HG02798 (cell line): ENCODE data around the gene FSCN2.

Source experiments
- ATAC-seq: cut with Tn5 transposase; IDR thresholded peaks from one replicate; pipeline ENCODE4 v1.9.1; 2021; ENCODE audit warnings: mild to moderate bottlenecking; ENCODE audit not compliant: unreplicated experiment, poor library complexity

FSCN2 gene, protein sequence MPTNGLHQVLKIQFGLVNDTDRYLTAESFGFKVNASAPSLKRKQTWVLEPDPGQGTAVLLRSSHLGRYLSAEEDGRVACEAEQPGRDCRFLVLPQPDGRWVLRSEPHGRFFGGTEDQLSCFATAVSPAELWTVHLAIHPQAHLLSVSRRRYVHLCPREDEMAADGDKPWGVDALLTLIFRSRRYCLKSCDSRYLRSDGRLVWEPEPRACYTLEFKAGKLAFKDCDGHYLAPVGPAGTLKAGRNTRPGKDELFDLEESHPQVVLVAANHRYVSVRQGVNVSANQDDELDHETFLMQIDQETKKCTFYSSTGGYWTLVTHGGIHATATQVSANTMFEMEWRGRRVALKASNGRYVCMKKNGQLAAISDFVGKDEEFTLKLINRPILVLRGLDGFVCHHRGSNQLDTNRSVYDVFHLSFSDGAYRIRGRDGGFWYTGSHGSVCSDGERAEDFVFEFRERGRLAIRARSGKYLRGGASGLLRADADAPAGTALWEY

DNA sequence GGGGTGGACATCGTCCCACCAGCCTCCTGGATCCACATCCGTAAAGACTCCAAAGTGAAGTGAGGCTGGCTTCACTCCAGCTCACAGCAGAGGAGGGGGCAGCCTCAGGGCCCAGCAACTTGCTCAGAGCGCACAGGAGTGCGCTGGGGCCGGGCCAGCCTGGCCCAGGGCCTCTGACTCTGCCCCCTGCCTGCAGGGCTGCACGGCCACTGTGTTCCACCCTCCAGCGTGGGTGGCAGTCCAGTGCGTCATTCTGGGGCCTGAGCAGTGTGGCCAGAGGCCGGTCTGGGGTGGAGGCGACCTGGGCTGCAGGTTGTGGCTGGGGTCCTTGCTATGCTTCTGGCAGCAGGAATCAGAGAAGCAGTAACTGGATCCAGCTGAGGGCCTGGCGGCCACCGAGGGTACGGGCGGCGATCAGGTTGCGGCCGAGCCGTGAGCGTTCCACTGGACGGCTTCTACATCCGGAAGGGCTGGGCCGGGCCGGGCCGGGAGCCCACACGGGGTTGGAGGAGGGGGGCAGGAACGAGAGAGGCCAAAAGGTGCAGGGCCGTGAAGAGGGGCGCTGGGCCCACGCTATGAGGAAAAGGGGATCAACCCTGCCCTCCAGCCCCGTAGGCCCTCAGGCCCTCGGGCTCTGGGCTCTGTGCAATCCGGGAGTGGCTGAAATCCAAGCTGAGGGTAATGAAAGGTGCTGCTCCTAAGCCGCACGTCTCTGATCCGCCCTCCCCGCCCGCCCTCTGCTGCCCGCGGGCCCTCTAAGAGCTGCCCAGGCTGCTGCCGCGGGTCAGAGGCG is at the start of gene FSCN2:
Gene FSCN2 (plus strand): TSS at position 787 of the 793 bp plus-strand sequence. CDS start 155 bp downstream, outside the sequence.
- no peak for ATAC-seq

DNA sequence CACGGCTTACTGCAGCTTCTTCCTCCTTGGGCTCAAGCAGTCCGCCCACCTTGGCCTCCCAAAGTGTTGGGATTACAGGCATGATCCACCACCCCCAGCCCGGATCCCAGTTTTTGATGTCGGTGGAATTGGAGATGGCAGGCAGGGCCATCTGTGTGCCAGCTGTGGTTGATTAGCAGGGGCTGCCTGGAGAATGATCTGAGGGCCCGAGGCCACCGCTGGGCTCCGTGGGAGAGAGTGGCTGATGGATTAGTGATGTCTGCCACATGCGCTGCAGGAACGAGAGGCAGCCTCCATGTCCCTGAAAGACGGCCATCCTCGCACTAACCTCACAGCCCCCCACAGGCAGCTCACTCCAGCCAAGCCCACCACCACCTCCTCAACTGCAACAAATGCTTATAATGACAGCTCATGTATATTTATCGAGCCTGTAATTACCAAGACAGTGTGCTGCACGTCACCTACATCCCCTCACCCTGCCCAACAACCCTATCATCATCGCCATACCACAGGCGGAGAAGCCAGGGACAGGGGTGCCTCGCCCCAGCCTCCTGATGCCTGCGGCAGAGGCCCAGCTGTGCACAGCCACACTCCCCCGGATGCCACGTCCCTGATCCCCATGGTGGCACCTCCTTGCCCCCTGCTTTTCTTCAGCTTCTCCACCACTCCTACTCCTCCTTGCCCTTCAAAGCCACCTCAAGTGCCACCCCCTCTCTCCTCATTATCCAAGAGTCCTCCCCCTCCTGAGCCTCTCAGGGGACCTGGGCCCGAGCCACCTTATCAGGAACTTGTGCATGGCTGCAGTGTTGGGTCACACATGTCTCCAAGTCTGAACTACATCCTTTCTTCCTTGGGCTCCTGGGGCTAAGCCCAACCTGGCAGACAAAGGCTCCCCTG is 48.8 kb upstream of the FSCN2 start:
- no peak for ATAC-seq

DNA sequence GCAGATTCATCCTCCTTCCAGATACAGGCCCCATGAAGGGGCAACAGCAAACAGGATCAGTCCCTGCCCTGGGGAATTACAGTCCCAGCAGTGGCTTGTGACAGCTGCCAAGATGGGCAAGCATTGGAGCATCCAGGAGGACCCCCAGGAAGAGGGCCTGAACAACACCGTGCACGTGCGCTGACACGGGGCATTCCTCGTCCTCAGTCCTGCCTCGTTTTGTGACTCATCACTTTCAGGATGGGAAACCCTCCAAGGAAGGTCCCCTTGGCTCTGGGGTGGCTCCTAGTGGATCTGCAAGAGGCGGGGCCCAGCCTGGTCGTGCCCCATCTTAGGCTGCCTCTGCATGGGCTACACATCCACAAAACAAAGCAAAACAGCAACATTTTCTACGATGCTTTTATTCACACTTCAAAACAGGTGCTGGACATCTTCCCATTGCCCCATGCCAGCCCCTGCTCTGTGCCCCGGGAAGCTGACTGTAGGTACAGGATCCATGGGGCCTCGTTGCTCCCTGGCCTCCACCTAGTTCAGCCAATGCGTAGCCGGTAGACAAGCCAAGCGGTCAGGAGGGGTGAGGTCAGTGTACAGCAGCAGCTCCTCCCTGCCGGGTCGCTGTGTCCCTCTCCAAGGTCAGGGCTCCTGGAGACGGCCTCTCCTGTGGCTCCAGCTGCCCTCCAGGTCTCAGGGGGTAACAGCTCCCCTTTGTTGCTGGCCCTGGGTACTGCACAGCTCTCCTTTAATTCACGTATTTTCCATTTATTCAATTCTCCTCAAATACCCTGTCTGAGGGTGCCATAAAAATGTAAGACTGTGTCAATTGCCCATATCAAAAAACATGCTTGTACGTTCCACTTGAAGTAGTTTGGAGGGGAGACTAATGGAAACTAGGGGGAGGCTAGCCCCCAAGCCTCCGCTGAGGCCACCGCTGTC is 47.8 kb upstream of the FSCN2 start:
- no peak for ATAC-seq

DNA sequence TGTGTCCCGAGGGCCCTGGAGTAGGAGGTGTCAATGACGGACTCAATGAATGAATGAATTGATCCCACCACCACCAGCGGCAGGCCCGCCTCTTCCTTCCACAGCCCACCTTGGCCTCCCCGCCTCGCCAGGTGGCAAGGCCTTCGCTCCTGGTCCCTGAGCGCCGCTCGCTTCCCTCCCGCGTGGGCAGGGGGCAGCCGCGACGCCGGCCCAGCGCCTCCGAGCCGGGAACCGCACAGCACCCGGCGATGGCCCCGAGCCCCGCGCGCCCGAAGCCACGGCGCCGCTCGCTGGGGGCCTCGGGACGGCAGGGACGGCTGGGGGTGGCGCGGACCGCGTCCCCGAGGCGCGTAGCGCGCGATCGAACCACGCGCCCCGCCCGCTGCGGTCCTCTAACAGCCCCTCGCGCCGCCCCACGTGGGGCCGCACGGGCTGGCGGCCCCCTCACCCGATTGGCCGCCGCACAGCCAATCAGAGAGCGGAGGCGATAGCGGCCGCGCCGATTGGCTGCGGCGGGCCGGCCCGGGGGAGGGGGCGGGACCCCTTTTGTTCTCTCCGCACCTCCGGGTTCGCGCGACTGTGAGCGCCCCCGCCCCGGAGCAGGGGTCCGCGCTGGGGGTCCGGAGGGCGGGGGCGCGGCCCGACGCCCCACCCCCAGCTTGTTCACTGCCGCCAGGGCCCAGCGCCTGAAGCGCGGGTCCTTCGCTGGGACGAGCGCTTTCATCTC is 46.9 kb upstream of the FSCN2 start:
- ATAC-seq: peak; percentile 28

DNA sequence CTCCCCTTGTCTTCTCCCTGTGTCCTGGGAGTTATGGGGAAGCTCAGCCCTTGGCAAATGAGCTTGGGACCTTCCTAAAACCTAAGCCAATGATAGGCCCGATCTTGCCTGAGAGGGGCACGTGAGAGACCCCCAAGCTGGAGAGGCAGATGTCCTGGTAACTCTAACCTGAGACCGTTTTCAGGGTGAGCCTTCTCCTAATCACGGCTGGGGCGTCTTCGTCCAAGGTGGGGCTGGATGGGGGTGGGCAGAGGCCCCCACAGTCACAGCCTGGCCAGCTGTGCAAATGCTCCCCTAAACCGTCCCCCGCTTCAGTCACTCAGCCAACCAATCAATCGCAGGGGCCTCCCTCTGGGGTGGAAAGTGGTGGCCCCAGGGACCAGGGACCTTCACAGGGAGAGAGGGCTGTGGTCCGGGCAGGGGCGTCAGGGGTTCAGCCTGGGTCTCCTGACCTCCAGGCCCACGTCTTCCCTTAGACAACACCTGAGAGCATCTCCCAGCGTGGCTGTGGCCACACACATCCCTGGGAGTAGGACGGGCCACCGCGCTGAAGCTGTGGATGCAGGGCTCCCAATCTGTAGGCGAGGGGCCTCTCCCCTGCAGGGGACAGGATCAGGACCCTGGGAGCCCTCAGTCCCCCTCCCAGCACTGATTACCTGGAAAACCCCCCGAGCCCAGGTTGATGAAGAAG is 46.2 kb upstream of the FSCN2 start:
- ATAC-seq: no peak

DNA sequence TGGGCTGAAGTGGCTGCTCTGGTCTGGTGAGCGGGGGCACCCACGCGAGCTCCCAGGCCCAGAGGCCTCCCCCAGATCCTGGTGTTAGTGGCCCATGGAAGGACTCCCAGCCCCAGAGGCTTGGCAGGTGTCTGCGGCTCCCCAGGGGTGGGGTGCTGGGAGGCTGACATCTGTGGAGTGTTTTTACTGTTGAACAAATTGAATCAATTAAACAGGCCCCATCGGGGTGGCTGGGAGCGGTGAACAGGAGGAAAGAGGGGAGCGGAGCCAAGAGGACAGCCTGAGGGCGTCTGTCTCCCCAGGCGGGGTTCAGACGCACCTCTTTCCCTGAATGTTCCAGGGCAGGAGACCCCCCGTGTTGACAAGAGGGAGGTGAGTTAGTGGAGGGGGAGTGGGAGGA is 45.5 kb upstream of the FSCN2 start:
- no peak for ATAC-seq

DNA sequence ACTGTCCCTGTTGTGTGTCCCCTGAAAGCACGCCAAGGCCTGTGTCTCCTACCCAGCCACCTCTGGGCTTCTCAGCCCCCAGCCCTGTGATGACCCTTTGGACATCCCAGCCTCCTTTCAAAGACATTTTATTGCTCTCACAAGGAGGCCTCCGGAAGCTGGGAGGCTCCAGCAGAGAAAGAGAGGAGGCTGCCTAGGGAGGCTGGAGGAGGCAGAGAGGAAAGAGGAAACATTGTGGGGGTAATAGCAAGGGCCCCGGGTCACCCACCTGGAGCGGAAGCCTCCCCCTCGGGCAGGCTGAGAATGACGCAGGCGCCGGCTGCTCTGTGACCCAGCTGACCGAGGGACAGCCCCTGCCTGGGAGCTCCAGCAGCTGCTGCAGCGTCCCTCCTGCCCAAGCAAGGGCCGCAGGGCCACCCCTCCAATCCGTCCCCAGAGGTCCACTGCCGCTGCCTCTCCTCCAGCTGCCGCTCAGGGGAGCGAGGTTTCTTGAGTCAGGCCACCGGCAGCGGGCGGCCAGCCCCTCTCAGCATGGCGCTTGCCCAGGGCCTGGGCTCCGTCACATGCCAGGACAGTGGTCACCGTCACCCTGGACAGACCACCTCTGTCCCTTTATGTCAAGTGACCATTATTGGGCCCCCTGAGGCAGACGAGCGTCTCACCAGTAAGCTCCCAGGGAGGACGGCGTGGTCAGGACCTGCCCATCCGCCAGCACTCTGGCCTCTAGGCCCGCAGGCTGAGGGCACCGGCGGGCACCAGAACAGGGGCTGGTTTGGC is 44.9 kb upstream of the FSCN2 start:
- ATAC-seq: no peak

DNA sequence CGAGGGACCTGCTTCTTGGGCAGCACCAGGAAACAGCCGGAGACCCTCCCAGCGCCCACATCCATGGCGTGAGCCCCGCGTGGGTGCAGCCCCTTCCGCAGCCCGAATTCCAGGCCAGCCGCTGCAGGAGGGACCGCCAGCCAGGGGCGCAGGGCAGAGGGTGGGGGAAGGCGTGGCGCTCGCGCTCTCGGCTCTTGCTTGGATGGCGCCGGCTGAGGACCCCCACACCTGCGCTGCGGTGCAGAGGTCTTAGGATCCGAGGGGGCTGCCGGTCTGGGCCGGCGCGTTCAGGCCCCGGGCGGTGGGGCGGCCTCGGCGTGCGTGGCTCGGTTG is 44.3 kb upstream of the FSCN2 start:
- ATAC-seq: no peak

DNA sequence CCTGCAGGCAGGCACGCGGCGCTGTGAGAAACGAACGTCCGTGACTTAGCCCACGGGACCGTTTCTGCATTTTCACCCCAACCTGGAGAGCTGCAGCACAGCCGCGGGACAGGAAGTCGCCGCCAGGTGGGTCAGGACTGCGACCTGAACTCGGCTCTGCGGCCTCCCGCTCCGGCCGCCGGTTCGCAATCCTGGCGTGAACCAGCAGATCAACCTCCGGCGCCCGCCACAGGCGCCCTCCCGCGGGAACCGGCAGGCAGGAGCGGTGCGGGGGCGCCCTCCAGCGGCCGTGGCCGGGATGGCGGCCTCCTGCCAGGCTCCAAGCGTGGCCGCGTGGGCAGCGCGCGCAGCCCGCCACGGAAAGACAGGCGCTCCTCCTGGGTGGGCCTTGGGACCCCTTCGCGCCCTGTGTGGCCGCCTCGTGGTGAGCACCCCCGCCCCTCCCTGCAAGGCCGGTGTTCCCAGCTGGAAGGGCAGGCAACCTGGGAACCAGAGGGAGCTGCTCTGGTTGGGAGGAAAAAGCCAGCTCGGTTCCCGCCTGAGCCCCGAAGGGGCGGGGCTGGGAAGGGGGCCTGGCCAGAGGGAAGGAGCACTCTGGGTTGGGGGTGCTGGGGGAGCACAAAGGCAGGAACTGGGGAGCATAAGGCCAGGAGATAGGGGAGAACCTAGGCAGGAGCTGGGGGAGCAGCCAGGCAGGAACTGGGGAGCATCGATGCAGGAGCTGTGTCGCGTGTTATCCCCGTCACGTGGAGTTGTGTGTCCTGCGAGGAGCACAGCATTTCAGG is 43.8 kb upstream of the FSCN2 start:
- ATAC-seq: peak; percentile 66

DNA sequence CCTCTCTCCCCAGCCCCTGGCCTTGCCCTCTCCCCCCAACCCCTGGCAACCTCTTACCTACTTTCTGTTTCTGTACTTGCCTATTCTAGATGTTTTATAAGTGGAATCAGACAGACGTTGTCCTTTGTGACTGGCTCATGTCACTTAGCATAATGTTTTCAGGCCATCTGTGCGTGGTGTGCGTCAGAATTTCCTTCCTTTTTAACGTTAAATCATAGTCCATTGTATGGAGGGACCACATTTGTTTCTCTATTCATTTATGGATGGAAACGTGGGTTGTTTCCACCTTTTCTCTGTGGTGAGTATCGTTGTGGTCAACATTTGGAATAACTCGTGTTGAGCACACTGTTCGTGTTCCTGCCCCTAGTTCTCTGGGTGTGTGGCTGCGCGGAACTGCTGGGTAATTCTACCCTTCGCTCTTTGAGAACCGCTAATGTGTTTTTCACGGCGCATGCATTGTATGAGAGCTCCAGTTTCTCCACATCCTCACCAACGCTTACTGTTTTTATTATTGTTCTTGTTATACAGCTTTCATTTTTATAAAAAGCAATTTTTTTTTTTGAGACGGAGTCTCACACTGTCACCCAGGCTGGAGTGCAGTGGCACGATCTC is 41.9 kb upstream of the FSCN2 start:
- no peak for ATAC-seq

DNA sequence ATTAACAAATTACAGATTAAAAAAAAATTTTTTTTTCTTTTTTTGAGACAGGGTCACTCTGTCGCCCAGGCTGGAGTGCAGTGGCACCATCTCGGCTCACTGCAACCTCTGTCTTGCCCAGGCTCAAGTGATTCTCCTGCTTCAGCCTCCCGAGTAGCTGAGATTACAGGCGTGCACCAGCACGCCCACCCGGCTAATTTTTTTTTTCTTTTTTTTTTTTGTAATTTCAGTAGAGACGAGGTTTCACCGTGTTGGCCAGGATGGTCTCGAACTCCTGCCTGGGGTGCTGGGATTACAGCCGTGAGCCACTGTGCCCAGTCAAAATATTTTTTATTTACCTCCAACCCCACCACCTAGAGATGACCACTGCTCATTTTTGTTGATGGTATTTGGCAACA is 41.1 kb upstream of the FSCN2 start:
- ATAC-seq: no peak

DNA sequence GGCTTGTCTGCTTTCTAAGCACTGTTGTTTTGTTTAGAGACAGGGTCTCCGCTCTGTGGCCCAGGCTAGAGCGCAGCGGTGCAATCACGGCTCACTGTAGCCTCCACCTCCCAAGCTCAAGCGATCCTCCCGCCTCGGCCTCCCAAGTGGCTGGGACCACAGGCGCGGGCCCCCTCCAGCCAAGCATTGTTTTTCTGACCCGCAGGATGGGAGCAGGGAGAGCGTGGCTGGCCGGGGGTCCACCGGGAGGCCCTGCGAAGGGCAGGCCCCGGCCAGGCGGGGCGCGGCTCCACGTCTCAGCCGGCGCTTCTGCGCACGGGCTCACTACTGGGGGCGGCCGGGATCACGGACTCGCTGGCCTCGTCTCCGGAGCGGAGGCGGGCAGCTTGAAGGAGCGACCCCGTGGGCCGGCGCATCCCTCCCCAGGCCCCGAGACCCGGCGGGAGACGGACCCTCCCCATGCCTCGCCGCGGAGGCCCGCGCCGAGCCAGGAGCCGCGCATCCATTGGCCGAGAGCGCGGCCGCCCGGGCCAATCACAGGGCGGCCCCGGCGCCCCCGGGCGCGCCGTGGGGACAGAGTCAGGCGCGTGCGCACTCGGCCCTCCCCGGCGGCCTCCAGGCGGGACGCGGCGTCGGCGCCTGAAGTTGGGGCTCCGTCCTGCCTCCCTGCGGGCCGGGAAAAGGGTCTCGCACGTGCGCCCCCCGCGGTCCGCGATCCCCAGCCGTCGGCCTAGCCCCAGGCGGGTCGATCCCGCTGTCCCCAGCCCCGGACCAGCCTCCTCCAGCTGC is 40.5 kb upstream of the FSCN2 start:
- ATAC-seq: peak; percentile 66

DNA sequence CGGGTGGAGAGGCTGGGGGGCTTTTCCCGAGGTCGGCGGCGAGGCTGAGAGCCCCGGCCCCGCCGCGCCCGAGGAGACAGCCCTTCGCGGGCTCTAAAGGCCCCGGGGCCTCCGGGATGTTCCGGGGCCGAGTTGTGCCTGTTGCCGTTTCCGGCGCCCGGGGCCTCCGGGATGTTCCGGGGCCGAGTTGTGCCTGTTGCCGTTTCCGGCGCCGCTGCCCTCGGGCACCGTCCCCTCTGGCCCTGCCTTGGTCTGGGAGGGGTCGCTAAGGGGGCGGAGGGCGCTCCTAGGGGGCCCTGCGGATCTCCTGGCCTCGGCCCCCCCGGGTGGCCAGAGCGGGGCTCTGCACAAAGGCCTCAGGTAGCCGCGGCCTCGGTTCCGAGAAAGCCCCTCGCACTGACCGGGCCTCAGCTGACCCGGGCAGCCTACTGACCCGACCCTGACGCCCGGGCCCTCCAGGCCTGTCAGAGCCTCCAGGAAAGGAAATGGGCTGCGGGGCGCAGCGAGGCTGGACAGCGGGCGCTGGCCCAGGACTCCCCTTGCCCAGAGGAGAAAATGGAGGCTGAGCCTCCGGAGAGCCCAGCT is 39.8 kb upstream of the FSCN2 start:
- peak; percentile 10 for ATAC-seq

DNA sequence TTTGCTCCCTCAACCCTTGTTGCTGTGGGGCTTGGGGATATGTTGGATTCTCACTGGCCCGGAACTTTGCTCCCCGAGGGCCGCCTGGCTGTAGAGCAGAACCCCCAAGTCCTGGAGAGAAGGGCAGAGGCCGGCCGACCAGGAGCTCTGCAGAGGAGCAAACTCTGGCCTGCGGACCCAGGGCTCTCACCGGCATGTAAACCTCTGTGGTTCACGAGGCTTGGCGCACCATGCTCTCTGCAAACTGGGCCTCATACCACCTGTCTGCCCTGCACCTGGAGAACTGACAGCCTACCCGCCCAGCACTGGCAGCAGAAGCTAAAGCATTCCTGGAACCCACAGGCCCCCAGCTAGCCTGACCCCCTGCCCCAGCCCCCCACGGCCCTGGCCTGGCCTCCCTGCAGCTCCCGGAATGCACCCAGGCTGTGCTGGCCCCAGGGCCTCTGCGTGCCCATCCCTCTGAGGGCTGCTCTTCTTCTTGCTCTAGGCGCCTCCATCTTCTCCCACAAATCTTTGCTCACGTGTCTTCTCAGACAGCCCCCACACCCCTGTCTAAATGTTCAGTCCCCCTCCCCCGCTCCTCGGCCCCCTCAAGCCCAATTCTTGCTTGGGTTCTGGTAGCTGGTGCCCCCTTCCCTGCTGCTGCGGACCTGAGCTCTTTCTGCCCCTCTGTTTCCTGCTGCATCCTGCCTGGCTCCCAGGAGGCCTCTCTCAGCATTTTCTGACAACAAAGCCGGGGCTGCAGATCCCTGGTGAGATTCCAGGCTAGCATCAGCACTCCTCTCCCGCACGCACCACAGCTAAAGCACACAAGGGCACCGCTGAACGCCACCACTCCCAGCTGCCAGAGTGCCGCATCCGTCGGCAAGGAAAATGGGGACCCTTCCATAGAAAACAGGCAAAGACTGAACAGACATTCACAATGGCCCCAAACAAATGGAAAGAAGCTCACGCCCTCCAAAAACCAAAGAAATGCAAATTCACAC is 38.9 kb upstream of the FSCN2 start:
- no peak for ATAC-seq
